Measurements from ENCODE around the gene SLC6A17. TPM values are rescaled to one million over a fixed set of nuclear protein-coding genes. Genes with fewer than 3 reads are reported as not detected.
A peak's percentile ranks its signal among the peaks of the same experiment; 100 is the strongest.

SLC6A17 gene
- total RNA-seq, result under 0.01 TPM in 2 replicates

GRCh38 chr1:110150330-110151174 is at the start of gene SLC6A17:
Gene SLC6A17 (plus strand): TSS chr1:110150494. CDS start chr1:110166930, 16,436 bp downstream.
- no peak for TF ChIP-seq CTCF (IDR thresholded peaks at IDR 0.05; ENCODE audit: insufficient read depth, low read depth, low read length)
- no peak within 1 kb of the TSS for H3K4me3 ChIP-seq (ENCODE audit: low read depth, low read length)
- peak; percentile 13 for DNase-seq (ENCODE audit: low read depth)

- TF ChIP-seq CTCF (IDR thresholded peaks at IDR 0.05; ENCODE audit: insufficient read depth, low read depth, low read length), result no peak
- DNase-seq (ENCODE audit: low read depth), result no peak
Measured at GRCh38 chr1:110102081-110102480, 48.2 kb upstream of the SLC6A17 start.

GRCh38 chr1:110106013-110106941 is 44.0 kb upstream of the SLC6A17 start:
- peak; percentile 70 for DNase-seq (ENCODE audit: low read depth)
- no peak overlapping the region for H3K4me3 ChIP-seq (ENCODE audit: low read depth, low read length)
- TF ChIP-seq CTCF (IDR thresholded peaks at IDR 0.05; ENCODE audit: insufficient read depth, low read depth, low read length), result peak; percentile 93

More at GRCh38 chr1:110102081-110102480, 48.2 kb upstream of the SLC6A17 start:
- H3K4me3 ChIP-seq (ENCODE audit: low read depth, low read length), result no peak overlapping the region

GRCh38 chr1:110107867-110108469 is 42.3 kb upstream of the SLC6A17 start:
- DNase-seq (ENCODE audit: low read depth), result no peak
- no peak overlapping the region for H3K4me3 ChIP-seq (ENCODE audit: low read depth, low read length)
- TF ChIP-seq CTCF (IDR thresholded peaks at IDR 0.05; ENCODE audit: insufficient read depth, low read depth, low read length), result no peak

GRCh38 chr1:110111081-110111480 is 39.2 kb upstream of the SLC6A17 start:
- no peak for TF ChIP-seq CTCF (IDR thresholded peaks at IDR 0.05; ENCODE audit: insufficient read depth, low read depth, low read length)
- H3K4me3 ChIP-seq (ENCODE audit: low read depth, low read length), result no peak overlapping the region
- no peak for DNase-seq (ENCODE audit: low read depth)

GRCh38 chr1:110112143-110112542 is 38.2 kb upstream of the SLC6A17 start, which contains the start of gene UBL4B:
Gene UBL4B (plus strand): TSS chr1:110112443. CDS start chr1:110112535, 92 bp downstream.
- TF ChIP-seq CTCF (IDR thresholded peaks at IDR 0.05; ENCODE audit: insufficient read depth, low read depth, low read length), result no peak

More at GRCh38 chr1:110112143-110112542, 38.2 kb upstream of the SLC6A17 start, which contains the start of gene UBL4B:
- no peak for DNase-seq (ENCODE audit: low read depth)
- H3K4me3 ChIP-seq (ENCODE audit: low read depth, low read length), result no peak within 1 kb of the TSS

Data from fibroblast of villous mesenchyme (primary cell).